OCI-LY1 (cell line): Measurements from ENCODE around the gene FBXO5.
A peak's percentile ranks its signal among the peaks of the same experiment; 100 is the strongest.

ENCODE experiments used
- H2AFZ ChIP-seq: fragments of 200-600 bp; sonication (generic), shearing (Covaris generic); 2 replicates; pipeline ENCODE4 v1.6.0; 2014; ENCODE audit warnings: antibody characterized with exemption, mild to moderate bottlenecking, low read length
- H3F3A ChIP-seq: fragments of 200-600 bp; sonication (generic), shearing (Covaris generic); 2 replicates; pipeline ENCODE4 v1.6.0; 2014; ENCODE audit warnings: mild to moderate bottlenecking, antibody characterized with exemption, low read length, moderate library complexity; ENCODE audit not compliant: insufficient read depth
- H3K27ac ChIP-seq: fragments of 200-600 bp; sonication (generic); 2 replicates; pipeline ENCODE4 v1.5.1; 2014; ENCODE audit warnings: low read length, mixed run types, mild to moderate bottlenecking, low read depth; ENCODE audit not compliant: poor library complexity, severe bottlenecking
- H3K27me3 ChIP-seq: fragments of 200-600 bp; sonication (generic); 2 replicates; pipeline ENCODE4 v1.6.0; 2014; ENCODE audit warnings: antibody characterized with exemption, mild to moderate bottlenecking, low read length, moderate library complexity; ENCODE audit not compliant: insufficient read depth
- H3K36me3 ChIP-seq: fragments of 200-600 bp; sonication (generic); 2 replicates; pipeline ENCODE4 v1.6.1; 2014; ENCODE audit warnings: mild to moderate bottlenecking, antibody characterized with exemption, low read length, moderate library complexity, mixed read lengths; ENCODE audit not compliant: insufficient read depth
- H3K4me1 ChIP-seq: fragments of 200-600 bp; sonication (generic); 2 replicates; pipeline ENCODE4 v1.5.1; 2014; ENCODE audit warnings: mild to moderate bottlenecking, low read length, moderate library complexity; ENCODE audit not compliant: insufficient read depth, severe bottlenecking
- H3K4me2 ChIP-seq: fragments of 200-600 bp; sonication (generic), shearing (Covaris generic); 2 replicates; pipeline ENCODE4 v1.6.1; 2014; ENCODE audit warnings: low read length
- H3K4me3 ChIP-seq: fragments of 200-600 bp; sonication (generic); 2 replicates; pipeline ENCODE4 v1.5.1; 2014; ENCODE audit warnings: low read length, low read depth, mild to moderate bottlenecking, mixed read lengths; ENCODE audit not compliant: poor library complexity, severe bottlenecking
- H3K79me2 ChIP-seq: fragments of 200-600 bp; shearing (Covaris generic); 2 replicates; pipeline ENCODE4 v1.6.1; 2016; ENCODE audit warnings: mixed run types, low read length, mixed read lengths; ENCODE audit not compliant: insufficient read depth
- H3K9ac ChIP-seq: fragments of 200-600 bp; sonication (generic), shearing (Covaris generic); 2 replicates; pipeline ENCODE4 v1.6.1; 2014; ENCODE audit warnings: mild to moderate bottlenecking, low read length, mixed read lengths
- H3K9me2 ChIP-seq: fragments of 200-600 bp; sonication (generic), shearing (Covaris generic); 2 replicates; pipeline ENCODE4 v1.6.1; 2014; ENCODE audit warnings: low read depth, mild to moderate bottlenecking, low read length, mixed read lengths
- H3K9me3 ChIP-seq: fragments of 200-600 bp; shearing (Covaris generic); 2 replicates; pipeline ENCODE4 v1.6.1; 2014; ENCODE audit warnings: low read length, mixed read lengths
- H4K20me1 ChIP-seq: fragments of 200-600 bp; sonication (generic), shearing (Covaris generic); 2 replicates; pipeline ENCODE4 v1.6.0; 2016; ENCODE audit warnings: mild to moderate bottlenecking, low read length; ENCODE audit not compliant: insufficient read depth
- CTCF ChIP-seq: fragments of 200-600 bp; sonication (generic), shearing (Covaris generic); IDR thresholded peaks from 2 replicates; pipeline ENCODE4 v1.5.1; 2017; ENCODE audit warnings: mild to moderate bottlenecking, antibody characterized with exemption, low read length, moderate library complexity, mixed read lengths
- EZH2 ChIP-seq: fragments of 200-600 bp; sonication (generic), shearing (Covaris generic); IDR thresholded peaks from 2 replicates; pipeline ENCODE4 v1.8.0; 2017; ENCODE audit warnings: borderline replicate concordance, mixed run types, mild to moderate bottlenecking, antibody characterized with exemption, low read length, moderate library complexity, mixed read lengths

FBXO5 gene

GRCh38 chr6:153012856-153013255 is 30.0 kb upstream of the FBXO5 start:
- Histone ChIP-seq H3K9me2 (no peaks in the 10 kb centered on the region), H4K20me1 (no peaks in the 10 kb centered on the region), H3K36me3 (no peaks in the 10 kb centered on the region), H3K79me2 (no peaks in the 10 kb centered on the region), H3F3A (no peaks in the 10 kb centered on the region), H2AFZ (no peak overlapping the region), H3K4me3 (no peak overlapping the region), H3K4me2 (no peak overlapping the region), H3K27ac (no peak overlapping the region), H3K4me1 (no peaks in the 10 kb centered on the region), H3K9me3 (no peaks in the 10 kb centered on the region), H3K9ac (no peak overlapping the region), H3K27me3 (no peaks in the 10 kb centered on the region)
- TF ChIP-seq CTCF: no peak
- no peak for TF ChIP-seq EZH2

GRCh38 chr6:153003366-153003690 is 20.5 kb upstream of the FBXO5 start:
- Histone ChIP-seq H3K9me3 (no peaks in the 10 kb centered on the region), H3K36me3 (peaks cover 23% of the 10 kb centered on the region), H3K4me1 (peaks cover 27% of the 10 kb centered on the region), H3K27me3 (no peaks in the 10 kb centered on the region), H3K79me2 (peaks cover 32% of the 10 kb centered on the region), H3K9me2 (no peaks in the 10 kb centered on the region), H3K4me3 (peak overlapping the region; percentile 89), H3F3A (no peaks in the 10 kb centered on the region), H4K20me1 (no peaks in the 10 kb centered on the region), H3K9ac (peak overlapping the region; percentile 87), H2AFZ (no peak overlapping the region), H3K4me2 (peak overlapping the region; percentile 95), H3K27ac (no peak overlapping the region)
- TF ChIP-seq CTCF (no peak), EZH2 (no peak)

- Histone ChIP-seq H3K4me1 (peaks cover 27% of the 10 kb centered on the region), H3K27ac (peak within 1 kb of the TSS; percentile 55), H3K4me3 (peak within 1 kb of the TSS; percentile 89), H3K27me3 (no peaks in the 10 kb centered on the region), H3F3A (no peaks in the 10 kb centered on the region), H3K9me2 (no peaks in the 10 kb centered on the region), H4K20me1 (no peaks in the 10 kb centered on the region), H2AFZ (peak within 1 kb of the TSS; percentile 25; the same call in 1 of the 2 replicates), H3K9ac (peak within 1 kb of the TSS; percentile 87), H3K36me3 (peaks cover 27% of the 10 kb centered on the region), H3K79me2 (peaks cover 35% of the 10 kb centered on the region), H3K4me2 (peak within 1 kb of the TSS; percentile 95), H3K9me3 (no peaks in the 10 kb centered on the region)
- no peak for TF ChIP-seq EZH2
- no peak for TF ChIP-seq CTCF
These were observed 19.9 kb upstream of the FBXO5 start, which contains the start of gene MTRF1L for GRCh38 chr6:153002613-153003365. TSS of gene MTRF1L (minus strand) at chr6:153002709. CDS start at chr6:153002685, 24 bp downstream.
